Measurements from ENCODE around the gene FOCAD.
A peak's percentile ranks its signal among the peaks of the same experiment; 100 is the strongest.

FOCAD gene

DNA sequence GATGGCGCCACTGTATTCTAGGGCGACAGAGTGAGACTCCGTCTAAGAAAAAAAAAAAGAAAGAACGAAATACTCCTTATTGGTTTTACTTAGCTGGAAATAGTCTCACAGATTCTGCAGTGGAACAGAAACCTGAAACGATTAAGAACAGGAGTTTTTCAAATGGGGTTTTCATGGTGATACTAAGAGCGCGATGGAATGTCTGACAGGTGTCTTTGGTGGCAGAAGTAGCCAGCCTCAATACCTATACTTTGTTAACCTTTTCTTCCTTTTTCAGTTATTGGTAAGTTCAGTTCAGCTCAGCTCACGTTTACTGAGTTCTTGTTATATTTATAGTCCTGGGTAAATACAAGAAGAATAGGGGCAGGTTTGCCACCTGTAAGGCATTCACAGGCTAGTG is 123.9 kb downstream of the FOCAD start:
- DNase-seq, result no peak

DNA sequence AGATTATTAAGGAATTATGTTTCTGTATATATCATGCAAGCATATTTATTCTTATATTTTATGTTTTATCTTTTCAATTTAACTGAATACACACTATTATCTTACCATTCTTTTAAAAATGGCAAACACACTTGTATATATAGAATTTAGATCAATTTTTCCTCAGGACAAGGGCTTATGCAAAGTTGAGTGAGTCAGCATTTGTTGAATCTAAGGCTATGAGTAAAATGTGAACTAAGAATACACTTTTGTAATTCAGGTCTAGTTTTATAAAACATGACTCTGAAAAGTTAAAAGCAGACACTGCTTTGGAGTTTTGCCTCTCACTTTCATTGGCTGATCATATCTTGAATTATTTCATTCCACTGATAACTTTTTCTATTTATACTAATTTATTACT is 127.8 kb downstream of the FOCAD start:
- no peak for DNase-seq

DNA sequence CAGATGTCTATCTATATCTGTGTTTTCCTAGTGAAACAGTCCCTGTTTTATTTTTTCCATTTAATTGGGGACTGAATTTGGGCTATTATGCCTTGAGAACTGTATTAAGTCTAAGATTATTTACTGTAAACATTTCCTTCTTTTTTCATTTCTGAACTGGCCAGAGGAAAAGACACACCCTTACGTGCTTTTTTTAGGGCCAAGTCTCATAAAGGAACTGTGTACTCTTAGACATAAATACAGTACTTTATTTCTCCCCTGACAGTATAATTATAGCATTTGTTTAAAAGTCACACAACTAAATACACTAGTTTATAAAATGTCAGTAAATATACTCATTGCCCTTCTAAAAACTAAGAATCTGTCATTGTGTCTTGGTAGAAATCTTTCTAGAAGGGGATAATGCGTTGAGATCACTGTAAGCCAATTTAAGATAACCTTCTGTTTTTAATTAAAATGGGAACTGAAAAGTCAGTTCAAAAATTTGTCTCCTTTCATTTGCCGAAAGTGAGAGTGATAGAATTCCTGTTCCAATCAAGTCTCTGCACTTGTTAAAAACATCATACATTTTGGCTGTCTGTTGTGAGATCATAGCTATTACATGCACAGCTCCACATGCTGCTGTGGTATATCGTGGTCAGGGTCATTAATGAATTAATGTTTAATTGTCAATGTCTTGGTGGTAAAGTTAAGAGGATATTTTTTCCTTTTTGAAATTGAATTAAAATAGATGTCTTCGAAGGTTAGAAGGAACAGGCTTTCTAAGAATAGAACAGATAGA is 132.1 kb downstream of the FOCAD start:
- DNase-seq, result no peak

DNA sequence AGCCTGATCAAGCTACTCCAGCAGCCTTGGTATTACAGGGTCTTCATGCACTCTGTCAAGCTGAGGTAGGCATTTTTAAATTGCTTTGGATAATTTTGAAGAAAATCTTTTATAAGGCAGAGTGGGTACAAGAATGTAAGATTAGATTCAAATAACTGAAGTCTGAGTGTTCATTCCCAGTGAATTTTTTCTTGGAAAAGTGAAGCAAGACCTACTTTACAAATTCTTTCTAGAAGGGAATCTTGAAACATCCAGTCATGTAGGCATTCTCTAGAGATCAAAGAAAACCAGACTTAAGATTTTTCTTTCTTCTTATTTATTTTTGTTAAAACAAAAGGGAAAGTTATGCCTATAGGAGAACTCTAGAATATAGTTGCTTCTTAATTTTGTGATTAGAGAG is 139.0 kb downstream of the FOCAD start:
- DNase-seq, result no peak

DNA sequence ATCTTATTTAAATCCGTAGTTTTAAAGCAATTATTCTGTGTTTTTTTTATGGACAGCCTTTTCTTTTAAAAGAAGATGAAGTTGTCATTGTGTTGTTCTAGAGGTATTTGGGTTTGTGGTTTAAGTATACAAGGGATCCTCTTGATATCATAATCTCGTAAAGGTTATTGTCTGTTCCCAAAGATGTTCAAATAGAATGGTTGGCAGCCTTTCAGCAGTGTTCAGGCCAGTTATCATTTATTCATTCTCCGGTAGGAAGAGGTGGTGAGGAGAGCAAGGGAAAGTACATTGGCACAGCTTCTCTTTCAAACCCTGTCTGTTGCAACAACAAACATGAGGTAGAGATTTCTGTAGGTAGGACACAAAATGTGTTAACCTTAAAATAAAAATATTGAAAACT is 147.0 kb downstream of the FOCAD start:
- no peak for DNase-seq

DNA sequence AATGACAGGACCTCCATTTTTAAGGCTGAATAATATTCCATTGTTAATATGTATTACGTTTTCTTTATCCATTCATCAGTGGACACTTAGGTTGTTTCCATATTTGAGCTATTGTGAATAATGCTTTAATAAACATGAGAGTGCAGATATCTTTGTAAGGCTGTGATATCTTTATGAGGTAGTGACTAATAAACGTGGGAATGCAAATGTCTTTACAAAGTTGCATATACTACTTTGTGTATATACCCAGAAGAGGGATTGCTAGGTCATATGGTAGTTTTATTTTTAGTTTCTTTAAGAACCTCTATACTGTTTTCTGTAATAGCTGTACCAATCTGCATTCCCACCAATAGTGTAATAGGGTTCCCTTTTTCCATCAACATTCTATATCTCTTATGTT is 148.7 kb downstream of the FOCAD start:
- DNase-seq, result no peak

DNA sequence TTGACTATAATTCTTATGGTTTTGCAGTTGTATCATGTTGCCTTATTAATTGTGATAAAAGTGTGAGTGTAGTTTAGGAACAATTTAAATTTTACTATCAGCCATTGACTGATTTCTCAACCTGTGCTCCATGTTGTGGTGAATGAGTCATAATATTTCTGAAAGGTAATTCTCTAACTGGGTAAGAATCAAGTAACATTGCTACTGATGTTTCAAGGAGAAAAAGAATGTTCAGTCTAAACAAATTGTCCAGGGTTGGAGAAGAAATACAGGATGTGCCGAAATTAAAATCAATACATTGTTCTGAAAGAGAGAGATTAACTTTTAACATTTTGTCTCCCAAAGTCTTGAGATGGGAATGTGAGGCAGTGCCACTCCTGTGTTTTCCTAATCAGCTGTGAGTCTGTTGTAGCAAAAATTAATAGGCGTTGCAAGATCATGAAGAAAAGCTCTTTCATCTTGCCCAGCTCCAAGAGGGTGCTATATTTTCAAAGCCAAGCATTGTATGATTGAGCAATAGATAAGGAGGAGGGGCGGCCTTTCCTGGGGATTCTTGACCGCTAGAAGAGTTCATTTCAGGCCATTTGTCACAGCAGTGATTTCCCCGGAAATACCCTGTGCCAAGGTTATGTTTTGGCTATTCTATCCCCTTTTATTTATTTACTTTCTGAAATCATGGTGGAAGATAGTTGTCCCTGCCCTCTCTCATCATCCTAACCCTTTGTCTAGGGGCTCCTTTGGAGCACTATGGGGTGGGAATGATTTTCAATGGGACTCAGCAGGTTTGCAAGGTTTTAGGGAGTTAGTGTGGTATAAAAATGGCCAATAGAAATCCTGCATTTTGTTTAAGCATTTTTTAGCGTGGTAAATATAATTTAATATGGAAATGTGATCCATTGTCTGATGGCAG is 151.6 kb downstream of the FOCAD start:
- no peak for DNase-seq

DNA sequence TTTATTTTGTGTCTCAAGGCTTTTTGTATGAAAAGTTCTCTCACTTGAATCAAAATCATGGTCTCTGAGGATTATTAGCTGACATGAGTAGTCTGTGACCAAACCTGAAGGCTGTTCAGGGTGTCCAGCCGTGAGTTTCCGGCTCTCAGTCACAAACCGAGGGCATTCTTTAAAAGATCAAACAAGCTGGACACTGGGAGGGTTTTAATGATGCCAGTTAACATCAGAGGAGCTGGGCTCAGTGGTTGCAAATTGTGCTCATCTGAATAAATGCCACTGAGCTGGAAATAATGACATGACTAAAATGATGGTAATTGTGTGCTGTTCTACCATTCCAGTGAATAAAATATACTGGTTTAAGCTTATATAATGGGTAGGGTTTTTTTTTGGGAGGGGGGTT is 153.1 kb downstream of the FOCAD start:
- no peak for DNase-seq

DNA sequence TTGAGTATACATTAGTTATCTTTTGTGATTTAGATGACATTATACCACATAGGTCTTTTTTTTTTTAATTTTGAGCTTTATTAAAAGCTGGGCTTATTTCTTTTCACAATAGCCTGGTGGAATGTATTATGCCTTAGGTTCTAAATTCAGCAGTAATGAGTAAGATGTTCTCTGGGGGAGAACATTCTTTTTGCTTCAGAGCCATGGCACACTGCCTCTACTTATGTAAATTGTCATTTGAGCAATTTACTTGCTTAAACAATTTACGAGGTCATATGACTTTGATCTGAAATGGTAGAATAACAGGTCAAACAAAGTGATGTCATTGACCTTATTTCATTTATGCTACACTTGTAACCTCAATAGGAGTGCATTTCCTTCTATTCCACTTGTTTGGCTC is 154.2 kb downstream of the FOCAD start:
- DNase-seq, result no peak

DNA sequence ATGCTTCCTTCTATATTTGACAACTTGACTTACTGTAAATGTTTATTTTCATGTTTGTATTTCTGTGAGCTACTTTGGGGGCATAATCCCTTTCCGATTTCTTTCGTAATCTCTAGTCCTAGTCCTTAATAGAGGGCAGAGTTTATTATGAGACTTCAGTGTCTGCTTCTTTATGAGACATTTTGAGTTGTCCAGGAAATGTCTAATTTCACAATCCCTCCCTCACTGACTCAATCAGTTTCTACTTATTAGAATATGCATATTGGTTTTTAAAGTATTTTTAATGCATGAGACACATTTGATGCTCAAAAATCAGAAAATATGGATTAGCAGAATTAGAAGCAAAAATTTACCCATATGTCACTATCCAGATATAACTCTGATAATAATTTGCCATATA is 160.9 kb downstream of the FOCAD start:
- DNase-seq, result no peak

DNA sequence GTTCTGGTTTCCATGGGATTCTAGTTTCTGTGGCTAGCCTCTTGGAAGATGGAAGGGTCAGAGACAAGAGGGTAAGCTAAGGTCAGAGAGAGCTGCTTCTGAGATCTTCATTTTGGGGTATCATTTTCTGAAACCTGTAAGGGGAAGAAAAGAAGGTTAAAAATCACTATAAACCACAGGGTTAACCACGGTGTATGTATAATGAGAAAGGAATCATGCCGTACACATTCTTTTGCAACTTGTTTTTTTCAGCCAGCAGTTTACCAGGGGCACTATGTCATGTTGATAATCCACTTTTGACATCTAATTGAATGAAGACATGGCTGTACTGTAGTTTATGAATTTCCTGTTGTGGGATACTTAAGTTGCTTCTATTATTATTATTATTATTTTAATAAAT is 164.4 kb downstream of the FOCAD start:
- no peak for DNase-seq

DNA sequence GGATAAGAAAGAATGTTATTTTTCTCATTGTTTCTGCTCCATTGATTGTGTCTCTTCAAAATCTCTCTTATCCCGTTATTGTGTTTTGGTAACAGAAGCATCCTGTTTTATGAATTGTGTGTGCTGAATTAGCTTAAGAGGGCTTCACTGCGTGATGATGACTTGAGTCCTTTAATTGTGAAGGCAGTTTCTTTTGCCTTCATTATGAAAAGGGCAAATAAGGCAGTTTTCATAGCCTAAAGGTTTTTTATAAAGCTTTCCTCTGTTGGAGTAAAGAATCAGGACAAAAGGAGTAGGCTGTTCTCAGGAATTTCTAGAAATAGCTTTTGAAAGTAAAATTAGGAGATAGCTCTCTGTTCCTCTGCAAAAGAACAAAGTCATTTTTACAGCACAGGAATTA is 169.8 kb downstream of the FOCAD start:
- no peak for DNase-seq

DNA sequence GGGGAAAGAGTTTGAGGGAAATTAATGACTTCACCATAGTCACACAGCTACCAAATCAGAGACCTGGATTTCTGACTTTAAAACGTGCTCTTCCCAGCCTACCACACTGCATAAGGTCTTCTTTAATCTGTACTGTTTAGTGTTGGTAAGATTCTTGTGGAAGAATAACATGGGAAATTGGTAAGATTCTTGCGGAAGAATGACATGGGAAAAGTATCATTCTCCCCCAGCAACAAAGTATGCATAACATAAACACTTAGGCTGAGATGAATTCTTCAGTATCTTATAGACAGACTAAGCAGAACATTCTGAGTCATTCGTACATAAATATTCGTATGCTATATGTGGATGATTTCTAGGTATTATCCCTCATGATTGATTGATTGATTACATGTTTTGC is 170.4 kb downstream of the FOCAD start:
- DNase-seq, result peak; percentile 37

DNA sequence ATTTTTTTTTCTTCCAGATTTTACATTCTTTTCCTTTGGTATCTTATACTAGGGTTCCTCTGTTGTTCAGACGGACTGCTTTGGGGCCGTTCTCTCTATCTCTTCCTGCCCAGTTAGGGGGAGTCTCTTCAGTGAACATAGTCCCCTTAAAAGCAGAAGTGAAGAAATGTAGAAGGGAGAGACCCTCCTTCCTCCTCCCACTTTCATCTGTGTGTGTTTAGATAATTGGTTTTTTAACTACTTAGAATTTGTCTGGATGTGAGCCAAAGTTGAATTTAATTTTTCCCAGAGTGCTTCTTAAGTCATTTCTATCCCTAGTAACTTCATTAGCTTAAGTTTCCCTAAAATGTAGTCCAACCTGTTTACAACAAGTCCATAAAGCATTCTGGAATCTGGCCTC is 179.9 kb downstream of the FOCAD start:
- DNase-seq, result no peak

DNA sequence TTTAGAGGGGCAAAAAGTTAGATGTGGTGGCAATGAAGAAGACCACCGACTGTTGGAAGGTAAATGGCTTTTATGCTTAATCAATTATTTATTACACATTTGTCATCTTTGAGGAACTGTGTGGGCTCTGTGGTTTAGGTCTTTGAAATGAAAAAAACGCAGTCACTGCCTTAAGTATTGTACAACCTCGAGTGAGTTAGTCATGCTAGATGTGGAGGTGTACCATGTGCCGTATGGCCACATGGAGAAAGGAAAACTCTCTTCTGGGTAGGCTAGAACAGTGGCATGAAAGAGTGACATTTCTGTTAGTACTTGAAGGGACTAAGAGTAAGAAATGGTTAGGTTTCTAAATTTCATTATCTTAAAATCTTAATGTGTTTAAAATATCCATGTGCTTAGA is 181.3 kb downstream of the FOCAD start:
- no peak for DNase-seq

DNA sequence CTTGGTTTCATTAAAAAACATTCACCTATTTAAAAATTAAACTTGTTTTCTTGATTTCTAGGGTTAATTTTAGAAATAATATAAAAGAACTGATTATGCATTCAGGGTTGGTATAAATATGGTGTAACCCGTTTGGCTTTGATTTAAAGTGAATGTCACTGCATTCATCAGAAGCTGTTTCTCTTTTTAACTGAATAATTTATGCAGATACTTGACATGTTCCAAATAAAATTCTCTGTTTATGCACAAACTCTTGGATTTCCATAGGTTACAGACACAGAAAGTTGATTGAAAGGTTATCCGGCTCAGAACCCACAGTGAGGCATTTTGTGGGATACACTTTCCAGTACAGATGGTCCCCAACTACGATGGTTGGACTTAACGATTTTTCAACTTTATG is 186.1 kb downstream of the FOCAD start:
- no peak for DNase-seq

DNA sequence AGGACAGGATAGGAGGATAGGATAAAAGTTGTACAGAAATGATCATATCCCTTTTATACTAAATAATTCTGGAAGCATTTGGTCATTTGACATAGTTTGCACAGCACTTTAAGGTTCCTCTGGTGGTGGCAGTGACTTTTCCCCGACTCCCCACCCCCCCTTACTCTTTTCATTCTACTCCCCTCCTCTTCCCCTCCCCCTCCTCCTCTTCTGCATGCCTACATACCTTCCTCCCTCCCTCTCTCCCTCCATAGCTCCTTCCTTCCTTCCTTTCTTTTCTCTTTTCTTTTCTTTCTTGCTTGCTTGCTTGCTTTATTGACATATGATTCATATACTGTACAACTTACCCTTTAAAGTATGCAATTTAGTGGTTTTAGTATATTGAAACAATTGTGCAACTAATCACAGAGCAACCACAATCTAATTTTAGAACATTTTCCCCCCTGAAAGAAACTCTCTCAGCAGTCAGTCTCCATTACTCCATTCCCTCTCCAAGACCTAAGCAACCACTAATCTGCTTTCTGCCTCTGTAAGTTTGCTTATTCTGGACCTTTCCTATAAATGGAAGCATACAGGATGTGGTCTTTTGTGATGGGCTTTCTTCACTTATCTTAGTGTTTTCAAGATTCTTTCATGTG is 188.4 kb downstream of the FOCAD start:
- peak; percentile 51 for DNase-seq

DNA sequence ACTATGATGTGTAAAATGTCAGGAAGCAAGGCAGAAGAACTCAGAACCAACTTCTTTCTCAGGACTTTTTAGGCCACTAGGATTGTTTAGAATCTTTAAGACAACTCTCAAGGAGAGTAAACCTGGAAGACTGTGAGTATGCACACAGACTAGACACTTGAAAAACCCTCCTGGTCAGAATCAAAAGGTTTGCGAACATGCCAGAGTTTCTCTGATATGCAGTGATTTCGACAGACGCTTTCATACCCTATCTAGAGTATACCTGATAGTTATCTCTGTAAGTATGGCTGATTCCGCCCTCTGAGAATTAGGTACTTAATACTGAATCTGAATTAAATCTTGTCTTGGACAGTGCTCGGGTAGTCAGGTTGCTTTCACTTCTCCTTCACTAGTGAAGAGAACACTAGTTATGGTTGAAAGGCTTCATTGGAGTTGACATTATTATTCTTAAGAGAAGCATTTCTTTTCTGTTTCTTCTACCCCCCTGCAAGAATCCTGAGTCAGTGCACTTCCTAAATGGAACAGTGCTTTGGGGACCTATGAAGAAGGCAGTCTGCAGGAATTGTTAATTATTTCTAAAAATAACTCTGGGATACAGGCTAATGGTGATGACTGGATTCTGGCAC is 189.3 kb downstream of the FOCAD start:
- DNase-seq, result no peak

DNA sequence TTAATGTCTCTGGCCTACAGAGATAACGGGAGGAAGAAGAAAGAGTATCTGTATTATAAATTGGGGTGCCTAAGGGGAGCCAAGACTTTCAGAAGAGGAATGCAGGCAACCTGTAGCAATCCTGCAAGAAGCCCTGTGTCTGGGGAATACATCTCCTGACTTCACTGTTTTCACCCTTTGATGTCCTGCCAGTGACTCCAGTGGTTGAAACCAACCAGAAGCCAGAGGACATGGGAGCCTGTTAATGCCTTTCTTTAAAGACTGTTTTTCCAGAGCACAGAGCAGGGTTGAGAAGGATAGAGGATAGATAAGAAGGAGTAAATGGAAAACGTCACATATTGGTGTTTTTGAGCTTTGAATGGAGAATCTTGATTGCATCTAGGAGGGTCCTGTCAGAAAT is 196.2 kb downstream of the FOCAD start:
- no peak for DNase-seq

DNA sequence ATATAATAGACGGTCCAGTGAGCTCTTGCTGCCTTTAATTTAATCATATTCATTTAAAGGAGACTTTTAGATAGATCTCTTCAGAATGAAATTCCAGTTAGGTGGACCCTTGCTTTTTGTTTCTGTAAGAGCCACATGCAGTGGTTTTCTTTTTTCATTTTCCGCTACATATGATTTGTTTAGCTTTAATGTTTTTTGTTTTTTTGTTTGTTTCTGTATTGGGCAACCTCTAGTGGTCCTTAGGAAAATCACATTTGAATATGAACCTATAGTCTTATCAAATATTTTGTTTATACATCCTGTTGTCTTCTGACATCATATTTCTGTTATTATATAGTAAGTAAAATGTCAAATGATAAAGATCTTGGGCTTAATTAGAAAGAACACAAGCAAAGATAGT is 196.6 kb downstream of the FOCAD start:
- no peak for DNase-seq

DNA sequence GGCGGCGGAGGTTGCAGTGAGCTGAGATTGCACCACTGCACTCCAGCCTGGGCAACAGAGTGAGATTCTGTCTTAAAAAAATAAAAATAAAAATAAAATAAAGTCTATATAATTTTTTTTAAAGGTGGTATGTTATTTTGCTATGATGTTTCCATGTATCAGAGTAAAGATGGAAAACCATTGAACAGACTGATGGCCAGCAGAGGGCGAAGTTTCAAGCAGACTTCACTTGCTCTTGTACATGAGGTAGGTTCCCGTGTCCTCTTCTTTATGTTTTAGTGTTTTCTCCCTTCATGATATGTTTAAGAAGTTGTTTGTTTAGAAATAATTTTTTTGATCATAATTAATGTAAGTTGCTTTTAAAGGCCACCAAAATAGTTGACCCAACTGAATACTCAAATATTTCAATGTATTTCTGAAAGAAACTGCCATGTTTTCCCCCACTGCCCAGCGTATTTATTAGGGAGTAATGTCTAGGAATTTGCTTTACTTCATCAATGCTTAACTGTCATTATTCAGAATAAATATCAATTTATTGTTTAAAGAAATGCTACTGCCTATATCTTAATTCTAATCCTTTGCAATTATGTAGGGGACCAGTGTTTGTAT is 201.0 kb downstream of the FOCAD start:
- DNase-seq, result no peak

DNA sequence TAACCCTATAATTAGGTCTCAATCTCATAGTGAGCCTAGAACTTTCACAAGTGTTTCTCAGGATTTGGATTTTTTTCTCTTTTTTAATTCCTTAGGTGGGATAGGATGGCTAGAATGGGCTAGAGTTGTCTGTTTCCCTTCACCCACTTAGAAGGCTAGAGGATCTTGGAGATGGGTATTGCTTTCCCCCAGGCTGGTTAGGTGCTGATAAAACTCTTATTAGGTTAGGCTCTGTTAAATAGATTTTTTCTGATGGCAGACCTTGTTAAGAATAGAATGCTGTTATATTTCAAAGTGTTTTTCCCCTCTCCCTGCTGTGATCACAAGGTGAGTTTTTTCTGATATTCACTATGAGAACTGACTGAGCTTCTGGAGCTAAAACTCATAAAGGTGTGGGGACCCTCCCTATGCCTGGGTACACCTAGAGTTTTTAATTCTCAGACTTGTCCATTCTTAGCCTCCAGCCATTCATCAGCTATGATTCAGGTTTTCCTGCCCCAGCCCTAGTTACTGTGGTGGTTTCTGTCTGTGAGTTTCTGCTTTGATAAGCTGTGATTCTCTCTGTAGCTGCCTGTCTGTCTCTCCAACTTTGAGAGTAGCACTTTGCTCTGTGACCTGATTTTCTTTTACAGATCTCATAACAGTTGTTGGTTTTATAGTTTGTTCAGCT is 215.0 kb downstream of the FOCAD start:
- DNase-seq, result no peak

Measured in amniotic stem cell (primary cell).